HCT116 (cell line): ENCODE results near the gene TYROBP. TPM values are rescaled to one million over a fixed set of nuclear protein-coding genes. Genes with fewer than 3 reads are reported as not detected.

ENCODE experiments used
- ATAC-seq: fragments of 200-7000 bp; cut with Tn5 transposase; 2 replicates; pipeline ENCODE4 v1.9.1; 2020; ENCODE audit warnings: mild to moderate bottlenecking, moderate library complexity
- BruUV-seq: library from RNA; stranded (reverse); fragments of 400-500 nt; replicated peaks from 2 replicates; lab custom pipeline; 2021; lab: Mats Ljungman, UMichigan
- CTCF ChIA-PET: fragments of 300-600 bp; sonication (Branson Sonifier 250); formaldehyde crosslinking; loops from one replicate; lab custom pipeline; 2021; ENCODE audit warnings: antibody characterized with exemption; lab: Charles Lee
- POLR2A ChIA-PET: fragments of 300-600, 350-600 bp; sonication (Branson Sonifier 250); formaldehyde crosslinking; loops from one replicate; lab custom pipeline; 2021; ENCODE audit warnings: antibody characterized with exemption; lab: Charles Lee
- RAD21 ChIA-PET, 2 experiments: fragments of 300-600 bp; sonication (Branson Sonifier 250); formaldehyde crosslinking; loops; one replicate each; lab custom pipeline; 2023; ENCODE audit warnings: low total read pairs in 2 of 2; ENCODE audit not compliant: uncharacterized antibody in 2 of 2, unreplicated experiment in 2 of 2, low non-redundant PET in 1 of 2; lab: Charles Lee
- DNase-seq: peaks from one replicate; pipeline ENCODE4 v3.0.0-alpha.2; 2010; ENCODE audit warnings: low read depth, low spot score
- H2AFZ ChIP-seq: fragments of 200-600 bp; shearing (Covaris generic), sonication (generic); 2 replicates; pipeline ENCODE4 v1.6.1; 2017; ENCODE audit warnings: low read depth, mixed run types, mixed read lengths, antibody characterized with exemption, low read length; ENCODE audit not compliant: poor library complexity, severe bottlenecking
- H3K27ac ChIP-seq: 2 replicates; pipeline ENCODE4 v1.5.1; 2012; ENCODE audit warnings: low read depth, low read length
- H3K27me3 ChIP-seq: fragments of 200-600 bp; sonication (generic); 2 replicates; pipeline ENCODE4 v1.6.1; 2016; ENCODE audit warnings: mixed run types, low read length, mixed read lengths; ENCODE audit not compliant: insufficient read depth
- H3K36me3 ChIP-seq, 2 experiments: fragments of 200-500 bp in 1 of 2; fragments of 200-600 bp in 1 of 2; sonication (Bioruptor generic) in 1 of 2; sonication (generic) in 1 of 2; 2 replicates each; pipeline versions ENCODE4 v1.5.1 to v1.6.1; 2014 to 2016; ENCODE audit warnings: low read length in 2 of 2, inconsistent platforms in 1 of 2, mixed read lengths in 1 of 2, mixed run types in 1 of 2; ENCODE audit not compliant: insufficient read depth in 2 of 2, control insufficient read depth in 1 of 2
- H3K4me1 ChIP-seq, 2 experiments: fragments of 200-600 bp in 1 of 2; sonication (generic) in 1 of 2; 2 replicates each; pipeline versions ENCODE4 v1.5.1 to v1.6.1; 2012 to 2017; ENCODE audit warnings: low read length in 2 of 2, inconsistent platforms in 1 of 2, mild to moderate bottlenecking in 1 of 2, mixed read lengths in 1 of 2, mixed run types in 1 of 2, moderate library complexity in 1 of 2; ENCODE audit not compliant: insufficient read depth in 2 of 2, control insufficient read depth in 1 of 2
- H3K4me2 ChIP-seq: fragments of 200-600 bp; sonication (generic); 2 replicates; pipeline ENCODE4 v1.6.1; 2017; ENCODE audit warnings: mixed run types, low read length, mixed read lengths
- H3K4me3 ChIP-seq, 2 experiments: fragments of 200-600 bp in 1 of 2; sonication (generic) in 1 of 2; replicated peaks in 1 of 2; 2 replicates each; pipeline ENCODE4 v1.5.1; 2011 to 2016; ENCODE audit warnings: low read length in 2 of 2, control low read depth in 1 of 2, low read depth in 1 of 2, mild to moderate bottlenecking in 1 of 2, mixed read lengths in 1 of 2, mixed run types in 1 of 2
- H3K79me2 ChIP-seq: fragments of 200-600 bp; sonication (generic); 2 replicates; pipeline ENCODE4 v1.6.1; 2017; ENCODE audit warnings: mild to moderate bottlenecking, mixed run types, low read length, moderate library complexity, mixed read lengths; ENCODE audit not compliant: insufficient read depth
- H3K9ac ChIP-seq: fragments of 200-600 bp; sonication (generic); 2 replicates; pipeline ENCODE4 v1.6.1; 2016; ENCODE audit warnings: low read length, mixed read lengths
- H3K9me2 ChIP-seq: fragments of 200-600 bp; sonication (generic), shearing (Covaris generic); 2 replicates; pipeline ENCODE4 v1.6.1; 2017; ENCODE audit warnings: mixed run types, mild to moderate bottlenecking, moderate library complexity; ENCODE audit not compliant: insufficient read depth
- H3K9me3 ChIP-seq, 2 experiments: fragments of 200-500 bp in 1 of 2; fragments of 200-600 bp in 1 of 2; sonication (Bioruptor generic) in 1 of 2; sonication (generic) in 1 of 2; 2 replicates each; pipeline ENCODE4 v1.6.1; 2014 to 2017; ENCODE audit warnings: low read length in 2 of 2, mixed read lengths in 2 of 2, inconsistent platforms in 1 of 2, low read depth in 1 of 2, mild to moderate bottlenecking in 1 of 2, mixed run types in 1 of 2, moderate library complexity in 1 of 2; ENCODE audit not compliant: control insufficient read depth in 1 of 2, insufficient read depth in 1 of 2
- H4K20me1 ChIP-seq: fragments of 200-600 bp; sonication (generic), shearing (Covaris generic); 2 replicates; pipeline ENCODE4 v1.6.1; 2017; ENCODE audit warnings: mixed run types, mild to moderate bottlenecking, moderate library complexity; ENCODE audit not compliant: insufficient read depth
- CTCF ChIP-seq, 3 experiments: fragments of 200-600 bp in 1 of 3; sonication (generic) in 1 of 3; IDR thresholded peaks in 2 of 3; conservative IDR thresholded peaks in 1 of 3; 2 replicates each; pipeline ENCODE4 v1.5.1; 2012 to 2017; ENCODE audit warnings: low read depth in 2 of 3, low read length in 2 of 3, antibody characterized with exemption in 1 of 3, borderline replicate concordance in 1 of 3, control low read depth in 1 of 3, mild to moderate bottlenecking in 1 of 3, mixed read lengths in 1 of 3, mixed run types in 1 of 3, moderate library complexity in 1 of 3; ENCODE audit not compliant: insufficient read depth in 1 of 3
- EGR1 ChIP-seq: IDR thresholded peaks from 2 replicates; pipeline ENCODE4 v1.6.1; 2012; ENCODE audit warnings: low read depth
- EZH2 ChIP-seq: fragments of 200-600 bp; sonication (generic); IDR thresholded peaks from 2 replicates; pipeline ENCODE4 v1.6.1; 2017; ENCODE audit warnings: antibody characterized with exemption, mixed run types
- FOSL1 ChIP-seq: IDR thresholded peaks from 2 replicates; pipeline ENCODE4 v1.6.1; 2012; ENCODE audit warnings: low read depth
- MAX ChIP-seq: IDR thresholded peaks from 2 replicates; pipeline ENCODE4 v1.6.1; 2012
- POLR2A ChIP-seq: IDR thresholded peaks from 2 replicates; pipeline ENCODE4 v1.7.0; 2011; ENCODE audit warnings: borderline replicate concordance; ENCODE audit not compliant: insufficient read depth, insufficient read length; ENCODE audit errors: extremely low read depth
- POLR2AphosphoS5 ChIP-seq: IDR thresholded peaks from 2 replicates; pipeline ENCODE4 v1.6.1; 2011; ENCODE audit warnings: mild to moderate bottlenecking, low read depth, low read length, moderate library complexity
- SIN3A ChIP-seq: IDR thresholded peaks from 2 replicates; pipeline ENCODE4 v1.6.1; 2012; ENCODE audit warnings: low read depth
- SP1 ChIP-seq: IDR thresholded peaks from 2 replicates; pipeline ENCODE4 v1.6.1; 2012; ENCODE audit warnings: low read depth
- TCF7L2 ChIP-seq: IDR thresholded peaks from 2 replicates; pipeline ENCODE4 v1.7.0; 2011; ENCODE audit warnings: borderline replicate concordance, inconsistent platforms; ENCODE audit not compliant: insufficient read depth, insufficient read length; ENCODE audit errors: extremely low read depth
- YY1 ChIP-seq: IDR thresholded peaks from 2 replicates; pipeline ENCODE4 v1.6.1; 2011; ENCODE audit warnings: low read length, low read depth, moderate library complexity, mild to moderate bottlenecking; ENCODE audit not compliant: insufficient replicate concordance; ENCODE audit errors: extremely low read depth
- ZBTB33 ChIP-seq: IDR thresholded peaks from 2 replicates; pipeline ENCODE4 v1.6.1; 2011; ENCODE audit warnings: mild to moderate bottlenecking, low read length, moderate library complexity; ENCODE audit not compliant: insufficient replicate concordance; ENCODE audit errors: extremely low read depth
- ZFX ChIP-seq: fragments of 450-650 bp; IDR thresholded peaks from 2 replicates; pipeline ENCODE4 v1.6.1; 2017
- ZNF274 ChIP-seq: fragments of 200-500 bp; sonication (Bioruptor generic); IDR thresholded peaks from 2 replicates; pipeline ENCODE4 v1.6.1; 2014; ENCODE audit warnings: mild to moderate bottlenecking, low read depth, low read length, inconsistent platforms
- intact Hi-C: fragments of 100-400 bp; cut with micrococcal nuclease; formaldehyde crosslinking; loops from 2 replicates; pipeline ENCODE4 v1.10.0; 2022
- total RNA-seq: library from RNA; stranded (reverse); gene quantifications from one replicate; pipeline ENCODE4 v1.2.1, GENCODE V29; 2021; ENCODE audit not compliant: unreplicated experiment

The TYROBP gene
- total RNA-seq, 1 experiment from 2014 or later = 0.49 TPM

GRCh38 chr19:35899547-35900214 is 8.4 kb downstream of the TYROBP start:
- TSS peak; percentile 47 for BruUV-seq
- no peak for TF ChIP-seq EZH2
- TF ChIP-seq POLR2AphosphoS5 = peak; percentile 90
- peak; percentile 82 for TF ChIP-seq SP1
- TF ChIP-seq ZNF274 = no peak
- TF ChIP-seq EGR1 = peak; percentile 98
- no peak for TF ChIP-seq FOSL1
- TF ChIP-seq CTCF (IDR thresholded peaks at IDR 0.05 in 2 of 3, conservative IDR thresholded peaks at IDR 0.05 in 1 of 3; ENCODE audit: borderline replicate concordance in 1 of 3, insufficient read depth in 1 of 3, low read depth in 2 of 3, low read length in 2 of 3) = no peak
- no peak for TF ChIP-seq TCF7L2
- no peak for TF ChIP-seq ZBTB33
- TF ChIP-seq SIN3A = peak; percentile 41
- peak; percentile 64 for TF ChIP-seq MAX
- TF ChIP-seq ZFX = no peak
- no peak for TF ChIP-seq POLR2A
- TF ChIP-seq YY1 = peak; percentile 61
- intact Hi-C loops = no loop called here

More at GRCh38 chr19:35899547-35900214, 8.4 kb downstream of the TYROBP start:
- H3K9me3 ChIP-seq = no peaks in the 10 kb centered on the region
- peak overlapping the region; percentile 91 for H3K4me2 ChIP-seq
- peak; percentile 72 for DNase-seq
- peaks cover 22 to 43% of the 10 kb centered on the region in 2 experiments for H3K4me1 ChIP-seq
- H4K20me1 ChIP-seq = no peaks in the 10 kb centered on the region
- peak overlapping the region; percentile 98 to 99 for H3K4me3 ChIP-seq
- peaks cover 12 to 28% of the 10 kb centered on the region in 2 experiments; a peak in 2 of 4 replicates for H3K36me3 ChIP-seq
- ChIA-PET CTCF (no interaction called here), POLR2A (interaction anchor here (1.2 kb wide), 1 partner anchor 29 kb away, joined by 3 read pairs; no protein-coding TSS in a partner anchor), RAD21 (no interaction called here)
- H3K9ac ChIP-seq = peak overlapping the region; percentile 99
- ATAC-seq = peak; percentile 80
- no peaks in the 10 kb centered on the region for H3K9me2 ChIP-seq
- no peaks in the 10 kb centered on the region for H3K27me3 ChIP-seq
- H3K27ac ChIP-seq = peak overlapping the region; percentile 98
- no peak overlapping the region for H2AFZ ChIP-seq
- peaks cover 37% of the 10 kb centered on the region for H3K79me2 ChIP-seq
